Stimulated activated CD4-positive, alpha-beta T cell treated with anti-CD3 and anti-CD28 coated beads, Interleukin-1b, Interleukin-23, amount 100 ng/mL, for 48 hours (primary cell): ENCODE results near the gene PITX3.

Source experiments
- DNase-seq: peaks from one replicate; pipeline ENCODE4 v3.0.0-alpha.2; 2020

The PITX3 gene

DNA sequence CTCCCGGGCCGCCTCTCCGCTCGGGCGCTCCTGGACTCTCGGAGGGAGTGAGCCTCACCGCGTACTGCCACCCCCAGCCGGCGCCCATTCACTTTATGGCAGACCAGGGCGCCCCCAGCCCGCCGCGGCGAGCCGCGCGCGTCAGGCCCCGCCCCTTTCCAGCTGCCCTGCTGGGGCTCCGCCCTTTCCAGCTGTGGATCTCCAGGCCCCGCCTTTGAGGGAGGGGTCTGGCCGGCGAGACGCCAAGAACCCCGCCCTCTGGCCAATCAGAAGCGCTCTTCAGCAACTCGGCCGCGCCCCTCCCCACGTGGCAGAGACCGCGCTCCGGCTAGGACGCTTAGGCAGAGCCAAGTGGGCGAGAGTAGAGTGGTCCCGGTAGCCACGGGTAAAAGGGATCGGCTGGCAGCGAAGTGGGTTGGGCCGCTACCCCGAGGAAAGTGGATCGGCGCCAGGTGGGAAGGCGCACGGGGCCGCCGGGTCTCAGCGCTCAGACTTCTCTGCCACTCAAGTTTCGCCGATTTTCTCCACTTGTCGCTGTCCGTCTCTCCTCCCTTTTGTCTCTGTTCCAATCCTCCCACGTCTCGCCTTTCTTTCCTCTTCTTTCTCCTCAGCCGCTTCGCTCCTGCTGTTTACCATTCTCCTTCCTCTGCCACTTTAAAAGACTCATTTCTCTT, at the start of gene PITX3:
Gene PITX3, minus strand, starts transcription at position 69 of the 674 bp plus-strand sequence. CDS start 9,432 bp downstream, outside the sequence.
- peak; percentile 93 for DNase-seq

DNA sequence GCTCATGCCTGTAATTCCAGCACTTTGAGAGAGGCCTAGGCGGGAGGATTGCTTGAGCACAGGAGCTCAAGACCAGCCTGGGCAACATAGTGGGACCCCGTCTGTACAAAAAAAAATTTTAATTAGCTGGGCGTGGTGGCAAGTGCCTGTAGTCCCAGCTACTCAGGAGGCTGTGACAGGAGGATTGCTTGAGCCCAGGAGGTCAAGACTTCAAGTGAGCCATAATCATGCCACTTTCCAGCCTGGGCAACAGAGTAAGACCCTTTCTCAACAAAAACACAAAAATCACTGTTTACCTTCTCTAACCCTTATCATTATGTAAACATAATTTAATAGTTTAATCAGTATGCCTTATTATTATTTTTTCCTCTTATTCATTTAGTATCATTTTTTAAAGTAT, 48.5 kb upstream of the PITX3 start:
- no peak for DNase-seq

DNA sequence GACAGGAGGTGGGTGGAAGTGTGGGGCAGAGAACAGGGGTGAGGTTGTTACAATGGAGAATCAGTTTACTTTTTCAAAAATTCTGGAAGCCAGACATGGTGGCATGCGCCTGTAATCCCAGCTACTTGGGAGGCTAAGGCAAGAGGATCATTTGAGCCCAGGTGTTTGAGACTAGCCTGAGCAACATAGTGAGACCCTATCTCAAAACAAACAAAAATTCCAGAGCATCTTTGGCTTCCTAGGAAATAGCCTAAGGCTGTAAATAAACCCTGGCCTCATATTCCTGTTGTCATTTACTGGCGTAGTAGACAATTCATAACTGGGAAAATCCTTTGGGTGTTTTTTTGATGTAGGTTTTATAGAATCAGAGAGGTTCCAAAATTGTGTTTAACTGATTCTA, 48.0 kb upstream of the PITX3 start:
- no peak for DNase-seq

DNA sequence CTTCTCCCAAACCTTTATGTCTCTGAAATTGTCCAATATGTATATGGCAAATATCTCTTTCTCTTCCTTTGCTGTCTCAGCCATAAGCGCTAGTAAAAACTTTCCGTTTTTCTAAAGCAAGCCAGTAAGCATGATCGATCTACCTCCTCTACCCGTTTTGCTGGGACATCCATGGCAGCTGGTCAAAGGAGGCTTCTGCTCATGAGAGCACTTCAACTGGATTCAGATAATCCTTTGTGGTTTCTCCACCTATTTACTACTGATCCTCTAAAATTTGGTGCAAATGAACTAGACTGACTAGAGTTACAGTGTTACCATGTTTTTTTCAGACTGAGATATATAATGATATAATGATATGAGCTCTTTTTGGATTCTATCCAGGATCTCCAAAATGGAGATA, 46.7 kb upstream of the PITX3 start:
- DNase-seq: no peak

DNA sequence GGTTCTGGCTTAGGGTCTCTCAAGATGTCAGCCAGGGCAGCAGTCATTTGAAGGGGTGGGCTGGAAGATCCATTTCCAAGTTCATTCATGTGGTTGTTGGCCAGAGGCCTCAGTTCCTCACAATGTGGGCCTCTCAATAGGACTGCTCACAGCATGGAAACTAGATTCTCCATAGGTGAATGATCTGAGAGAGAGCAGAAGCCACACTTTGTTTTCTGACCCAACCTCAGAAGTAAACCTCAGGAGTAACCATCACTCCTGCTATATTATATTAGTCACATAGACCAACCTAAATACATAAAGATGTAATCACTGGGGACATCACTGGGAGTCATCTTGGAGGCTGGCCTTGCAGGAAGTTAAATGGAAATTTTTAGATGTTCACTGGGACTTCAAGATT, 46.2 kb upstream of the PITX3 start:
- DNase-seq: no peak

DNA sequence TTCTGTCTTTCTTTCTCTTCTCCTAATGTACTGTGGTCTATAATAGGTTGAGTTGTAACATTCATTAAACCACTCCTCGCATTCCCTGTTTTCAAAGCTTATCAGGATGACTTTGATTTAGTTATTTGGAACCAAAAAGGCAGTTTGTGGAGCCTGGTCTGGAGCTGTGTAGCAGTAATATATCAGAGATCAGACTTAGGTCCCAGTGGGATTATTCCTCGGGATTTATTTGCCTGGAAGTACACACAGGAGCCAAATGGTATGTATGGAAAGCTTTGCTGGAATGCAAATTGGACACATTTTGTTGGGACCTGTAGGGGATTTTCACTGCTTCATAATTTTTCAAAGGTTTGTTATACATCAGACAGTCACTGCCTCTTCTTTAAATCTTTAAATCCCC, 44.9 kb upstream of the PITX3 start:
- no peak for DNase-seq

DNA sequence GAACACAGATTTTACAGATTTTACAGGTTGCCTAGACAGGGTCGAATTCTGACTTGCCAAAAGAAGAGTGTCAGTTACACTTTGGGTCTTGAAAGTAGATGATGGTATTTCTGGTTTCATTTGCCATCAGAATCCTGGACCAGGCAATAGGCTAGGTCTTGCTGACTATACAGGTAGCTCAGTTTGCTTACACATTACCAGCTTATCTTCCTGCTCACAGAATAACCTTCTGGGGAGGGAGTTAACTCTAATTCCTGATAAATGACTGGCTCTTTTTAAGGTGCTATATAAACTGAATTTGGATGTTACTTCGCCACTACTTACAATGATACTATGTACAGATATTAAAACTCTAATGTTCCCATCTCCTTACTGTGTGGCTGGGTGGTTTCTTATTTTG, 43.8 kb upstream of the PITX3 start:
- no peak for DNase-seq

DNA sequence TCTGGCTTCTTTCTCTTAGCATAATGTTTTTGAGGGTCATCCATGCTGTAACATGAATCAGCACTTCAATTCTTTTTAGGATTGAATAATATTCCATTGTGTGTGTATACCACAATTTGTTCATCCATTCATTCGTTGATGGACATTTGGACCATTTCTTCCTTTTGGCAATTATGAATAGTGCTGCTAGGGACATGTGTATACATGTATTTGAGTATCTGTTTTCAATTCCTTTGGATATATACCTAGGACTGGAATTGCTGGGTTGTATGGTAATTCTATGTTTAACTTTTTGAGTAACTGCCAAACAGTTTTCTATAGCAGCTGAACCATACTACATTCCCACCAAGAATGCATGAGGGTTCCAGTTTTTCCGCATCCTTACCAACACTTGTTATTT, 43.2 kb upstream of the PITX3 start:
- DNase-seq: no peak

DNA sequence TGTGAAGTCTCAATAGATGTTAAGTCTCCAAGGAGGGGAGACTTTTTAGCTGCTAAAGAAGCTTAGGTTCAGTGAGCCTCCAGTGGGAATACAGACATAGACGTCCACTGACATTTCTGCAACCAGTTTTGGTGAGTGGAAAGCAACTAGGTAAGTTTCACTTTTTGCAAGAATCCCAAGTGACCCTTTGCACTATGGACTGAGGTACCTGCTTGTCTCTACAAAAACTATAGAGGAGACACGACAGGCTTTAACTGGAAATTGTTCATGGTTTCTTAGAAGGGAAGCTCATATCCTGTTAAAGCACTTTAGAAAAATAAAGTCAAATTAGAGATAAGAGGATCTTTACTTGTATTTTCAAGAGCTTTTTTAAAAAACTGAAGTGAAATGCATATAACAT, 42.6 kb upstream of the PITX3 start:
- DNase-seq: no peak

DNA sequence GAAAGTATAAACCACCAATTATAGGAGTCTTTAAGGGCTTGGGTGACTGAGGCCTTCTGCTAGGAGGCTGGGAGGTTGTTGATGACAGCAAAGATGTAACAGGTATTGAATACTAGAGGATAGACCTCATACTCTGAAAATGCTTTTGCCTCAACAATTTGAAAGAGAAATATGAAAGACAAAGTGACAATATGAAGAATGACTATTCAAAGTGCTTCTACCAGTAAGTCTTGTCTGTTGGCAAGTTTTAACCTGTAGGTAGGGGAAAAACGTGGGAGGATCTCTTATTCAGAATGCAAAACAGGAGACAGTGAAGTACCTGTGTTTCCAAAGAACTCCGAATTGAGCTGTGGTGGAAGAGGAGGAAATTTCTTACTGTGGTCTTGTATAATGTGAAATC, 42.2 kb upstream of the PITX3 start:
- no peak for DNase-seq

DNA sequence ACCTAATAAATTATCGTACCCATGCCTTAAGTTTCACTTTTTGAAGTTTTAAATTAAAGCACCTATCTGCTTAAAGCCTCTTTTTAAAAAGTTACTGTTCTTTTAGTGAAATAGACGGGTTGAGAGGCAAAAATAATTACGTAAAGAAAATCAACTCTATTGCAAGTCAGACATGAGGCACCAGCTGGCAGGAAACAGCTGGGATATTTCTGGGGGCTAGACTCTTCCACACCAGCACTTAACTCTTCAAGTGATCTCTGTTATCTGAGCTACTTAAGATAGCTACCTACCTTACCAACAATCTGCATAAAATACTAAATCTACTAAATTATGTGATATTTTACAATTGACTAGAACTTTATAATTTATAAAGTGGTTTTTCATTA, 39.8 kb upstream of the PITX3 start:
- no peak for DNase-seq

DNA sequence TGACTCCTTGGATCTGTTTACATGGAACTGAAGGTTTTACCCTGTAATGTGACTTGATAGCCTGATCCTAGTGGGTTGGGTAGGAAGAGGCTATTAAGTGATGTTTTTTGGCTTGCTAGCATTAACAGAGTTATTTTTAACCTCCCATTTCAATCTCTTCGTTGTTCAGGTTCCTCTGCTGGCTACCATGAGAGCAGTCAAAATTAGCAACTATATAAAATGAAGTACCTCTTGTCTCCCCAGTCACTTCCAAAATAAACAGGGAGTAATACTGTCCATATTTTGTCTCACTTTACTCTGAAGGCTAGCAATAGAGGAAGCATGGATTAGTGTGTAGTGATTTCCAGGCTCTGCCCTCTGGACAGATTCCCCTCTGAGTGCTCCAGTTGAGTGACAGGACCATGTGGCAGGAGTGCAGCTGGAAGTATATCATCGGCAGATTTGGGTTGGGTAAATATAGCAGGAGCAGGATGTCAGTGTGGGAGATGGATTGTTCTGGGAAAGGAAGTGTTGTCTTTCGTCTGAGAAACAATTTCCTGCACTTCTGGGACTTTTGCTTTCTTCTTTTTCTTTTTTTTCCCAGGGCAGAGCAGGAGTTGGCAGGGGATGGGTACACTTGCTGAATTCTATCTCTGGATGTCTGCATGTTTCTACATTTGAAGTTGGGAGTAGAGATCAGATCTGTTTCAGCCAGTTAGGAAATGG, 39.2 kb upstream of the PITX3 start:
- DNase-seq: no peak

DNA sequence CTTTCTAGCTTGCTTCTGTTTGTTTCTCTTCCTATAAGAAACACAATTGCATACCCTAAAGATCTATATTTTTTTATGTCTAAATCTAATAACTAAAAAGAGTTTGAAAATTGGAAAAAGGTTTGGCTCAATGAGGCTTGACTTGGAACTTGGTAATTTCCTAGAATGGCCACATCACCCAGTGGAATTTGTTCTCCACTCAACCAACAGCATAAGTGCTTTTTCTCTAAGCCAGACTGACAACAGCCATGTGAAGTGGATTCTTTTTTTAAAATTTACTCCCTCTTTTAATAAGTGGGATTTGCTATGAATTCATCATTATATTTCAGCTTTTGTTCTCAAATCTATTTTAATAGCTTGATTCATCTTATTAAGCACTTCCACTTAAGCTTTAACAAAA, 37.8 kb upstream of the PITX3 start:
- DNase-seq: no peak

DNA sequence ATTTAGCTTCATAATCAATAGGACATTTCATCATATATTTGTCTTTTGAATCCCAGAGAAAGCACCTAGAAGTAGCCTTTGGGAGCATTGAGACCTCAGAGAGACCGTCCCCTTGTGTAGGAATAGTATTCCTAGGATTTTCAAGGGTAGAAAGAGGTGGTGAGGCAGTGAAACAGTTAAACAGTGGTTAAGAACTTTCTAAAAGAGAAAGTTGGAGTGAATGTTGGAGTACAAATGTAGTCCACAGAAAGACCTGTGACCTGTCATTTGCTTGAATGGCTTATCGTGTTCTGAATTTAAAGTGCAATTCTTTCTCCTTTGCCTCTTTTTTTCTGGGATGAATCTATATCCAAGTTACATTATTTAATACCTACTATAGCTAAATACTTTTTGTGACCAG, 34.0 kb upstream of the PITX3 start:
- DNase-seq: no peak

DNA sequence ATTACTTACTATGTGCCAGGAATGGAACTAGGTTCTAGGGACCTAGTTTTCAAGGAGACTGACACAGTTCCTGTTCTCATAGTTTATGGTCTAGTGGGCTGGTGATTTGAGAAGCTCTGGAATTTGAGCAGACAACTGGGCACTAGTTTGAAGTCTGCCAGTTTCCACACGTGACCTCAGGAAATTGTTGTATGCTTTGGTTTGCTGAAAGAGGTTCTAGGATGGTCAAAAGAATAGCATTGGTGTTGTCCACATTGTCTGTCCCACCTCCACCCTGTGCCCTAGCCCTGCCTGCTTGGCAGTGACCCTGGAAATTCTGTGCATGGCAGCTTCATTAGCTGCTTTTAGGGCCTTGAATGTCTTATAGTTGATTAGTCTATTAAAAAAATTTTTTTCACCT, 32.8 kb upstream of the PITX3 start:
- no peak for DNase-seq

DNA sequence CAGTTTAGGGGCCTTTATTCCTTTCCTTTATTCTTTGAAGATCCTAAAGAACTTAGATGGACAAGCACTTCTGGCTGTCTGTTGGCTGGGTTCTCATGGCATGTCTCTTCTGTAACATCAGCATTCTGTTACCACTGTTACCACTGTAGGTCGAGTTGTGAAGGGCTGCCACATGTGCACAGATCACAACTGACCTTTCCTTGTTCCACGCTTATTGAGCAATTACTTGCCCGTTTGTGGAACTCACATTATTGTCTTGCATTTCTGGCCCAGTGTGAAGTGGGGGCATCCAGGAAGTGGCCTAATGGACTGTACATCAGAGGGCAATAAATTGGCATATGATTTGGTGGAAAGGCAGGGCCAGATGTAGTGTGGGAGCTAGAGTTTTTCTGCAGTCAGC, 27.7 kb upstream of the PITX3 start:
- DNase-seq: no peak

DNA sequence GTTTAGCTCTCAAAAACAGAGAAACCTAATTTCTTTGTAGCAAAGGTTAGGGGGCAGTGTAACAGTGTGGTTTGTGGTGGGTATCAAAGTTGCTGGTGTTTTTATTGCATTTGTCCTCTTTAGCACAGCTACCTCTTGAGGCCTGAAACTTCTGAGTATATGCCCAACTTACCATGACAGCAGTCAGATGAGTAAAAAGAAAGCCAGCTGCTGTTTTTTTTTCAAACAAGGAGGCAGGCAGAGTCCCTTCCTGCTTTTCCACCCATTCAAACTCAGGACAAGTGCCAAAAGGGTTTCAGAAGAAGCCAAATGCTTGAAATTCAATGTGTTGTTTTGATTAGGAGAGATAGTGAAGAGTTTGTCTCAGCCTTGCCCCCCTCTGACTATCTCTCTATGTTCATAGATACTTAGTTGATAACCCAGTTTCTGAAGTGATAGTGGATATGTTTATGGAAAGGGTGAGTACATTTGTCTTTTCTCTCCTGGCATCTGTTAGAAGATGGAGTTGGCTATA, 27.1 kb upstream of the PITX3 start:
- no peak for DNase-seq

DNA sequence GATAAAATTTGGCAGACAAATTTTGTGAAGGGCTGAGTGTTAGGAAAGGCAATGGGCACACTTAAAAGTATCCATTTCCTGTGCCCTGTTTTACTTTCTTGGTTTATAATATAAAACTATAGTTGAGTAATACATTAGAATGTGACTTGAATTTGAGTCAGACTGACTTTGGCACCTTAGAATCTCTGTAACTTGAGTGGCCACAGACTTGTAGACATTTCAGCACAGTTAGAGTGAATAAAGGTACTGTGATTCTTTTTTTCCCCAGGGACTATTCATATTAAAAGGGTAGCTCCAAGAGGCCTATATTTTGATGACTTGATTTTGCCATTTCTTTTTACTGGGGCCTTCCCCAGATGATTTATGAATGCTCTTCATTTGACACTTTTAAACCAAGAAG, 26.4 kb upstream of the PITX3 start:
- DNase-seq: no peak

DNA sequence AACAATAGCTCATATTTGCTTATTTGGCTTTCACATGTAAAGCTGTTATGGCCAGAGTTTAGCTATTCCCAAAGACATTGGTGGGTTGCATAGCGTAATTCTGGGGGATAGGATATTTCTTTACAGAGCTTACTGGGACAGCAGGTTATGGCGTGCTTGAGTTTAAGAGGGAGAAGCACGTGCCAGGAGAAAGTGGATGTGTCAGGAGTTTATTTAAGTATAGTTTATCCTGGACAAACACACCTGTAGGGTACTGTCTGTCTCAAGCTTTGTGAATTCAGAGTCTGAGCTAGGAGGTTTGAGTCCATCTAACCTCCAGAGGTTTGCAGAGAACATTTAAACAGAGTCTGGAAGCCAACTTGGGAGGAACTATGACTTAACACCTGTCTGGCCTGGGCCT, 25.4 kb upstream of the PITX3 start:
- no peak for DNase-seq

DNA sequence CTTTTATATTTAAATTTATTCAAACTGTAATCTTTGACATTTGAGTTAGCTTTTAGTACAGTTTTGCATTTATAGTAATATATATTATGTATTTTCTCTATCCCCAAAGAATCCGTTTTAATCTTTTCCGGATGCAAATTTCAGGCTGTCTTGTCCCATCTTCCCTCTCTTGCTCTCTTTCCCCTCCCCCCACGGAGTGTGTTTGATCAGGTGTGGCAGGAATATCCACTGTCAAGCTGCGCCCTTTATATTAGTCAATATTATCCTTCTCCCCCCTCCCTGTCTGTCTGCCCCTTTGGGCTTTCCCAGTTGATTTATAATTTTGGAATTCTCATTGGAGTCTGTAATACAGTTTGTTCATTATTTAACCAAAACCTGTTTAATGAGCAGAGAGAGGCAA, 23.1 kb upstream of the PITX3 start:
- no peak for DNase-seq

DNA sequence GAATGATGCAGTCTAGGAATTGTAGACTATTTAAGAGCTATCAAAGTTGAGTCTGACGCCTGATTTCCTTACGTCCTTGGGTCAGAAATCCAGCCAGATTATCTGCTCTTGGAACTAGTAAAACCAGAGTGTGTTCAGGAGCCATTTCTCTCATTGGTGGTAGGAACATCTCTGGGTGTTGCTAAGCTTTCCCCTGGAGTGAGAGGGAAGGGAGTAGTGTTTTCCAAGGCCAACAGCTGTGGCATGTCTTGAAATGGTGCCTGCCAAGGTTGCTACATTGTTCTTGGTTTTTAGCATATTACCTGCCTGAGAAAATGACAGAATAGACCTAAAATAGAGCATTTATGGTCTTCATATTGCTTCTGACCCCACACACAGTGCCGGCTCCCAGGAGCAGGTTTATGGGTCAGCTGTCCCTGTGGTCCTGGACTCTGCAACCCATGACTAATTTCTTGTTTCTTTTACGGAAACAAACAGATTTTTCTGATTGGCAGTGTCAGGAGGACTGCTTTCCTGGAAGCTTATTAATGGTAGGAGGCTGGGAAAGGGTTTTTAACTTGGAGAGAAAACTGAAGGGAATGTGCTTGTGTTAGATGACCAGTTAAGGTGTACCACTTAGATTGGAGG, 21.5 kb upstream of the PITX3 start:
- no peak for DNase-seq

DNA sequence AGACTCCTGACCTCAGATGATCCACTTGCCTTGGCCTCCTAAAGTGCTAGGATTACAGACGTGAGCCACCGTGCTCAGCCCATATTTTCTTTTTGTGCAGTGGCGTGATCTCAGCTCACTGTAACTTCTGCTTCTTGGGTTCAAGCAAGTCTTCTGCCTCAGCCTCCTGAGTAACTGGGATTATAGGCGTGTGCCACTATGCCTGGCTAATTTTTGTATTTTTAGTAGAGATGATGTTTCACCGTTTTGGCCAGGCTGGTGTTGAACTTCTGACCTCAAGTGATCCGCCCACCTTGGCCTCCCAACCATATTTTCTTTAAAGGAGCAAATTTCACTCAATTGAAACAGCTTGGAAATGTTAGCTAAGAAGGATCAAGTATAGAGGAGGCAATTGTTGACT, 20.5 kb upstream of the PITX3 start:
- DNase-seq: no peak

DNA sequence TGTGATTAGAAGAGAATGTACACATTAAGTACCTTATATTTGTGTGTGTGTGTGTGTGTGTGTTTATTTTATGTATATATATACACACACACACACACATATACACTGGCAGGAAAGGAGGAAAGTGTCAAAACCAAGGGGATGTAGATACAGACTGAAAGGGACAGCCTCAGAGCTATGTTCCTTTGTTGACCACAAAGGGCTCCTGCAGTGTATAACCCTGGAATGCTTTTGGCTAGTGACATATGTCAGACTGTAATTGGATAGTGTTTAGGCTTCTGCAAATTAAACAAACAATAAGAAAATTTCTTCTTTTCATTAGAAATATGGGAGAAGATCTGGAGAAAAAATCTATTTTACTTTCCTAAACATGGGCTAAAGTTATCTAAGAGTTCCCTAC, 19.9 kb upstream of the PITX3 start:
- no peak for DNase-seq

DNA sequence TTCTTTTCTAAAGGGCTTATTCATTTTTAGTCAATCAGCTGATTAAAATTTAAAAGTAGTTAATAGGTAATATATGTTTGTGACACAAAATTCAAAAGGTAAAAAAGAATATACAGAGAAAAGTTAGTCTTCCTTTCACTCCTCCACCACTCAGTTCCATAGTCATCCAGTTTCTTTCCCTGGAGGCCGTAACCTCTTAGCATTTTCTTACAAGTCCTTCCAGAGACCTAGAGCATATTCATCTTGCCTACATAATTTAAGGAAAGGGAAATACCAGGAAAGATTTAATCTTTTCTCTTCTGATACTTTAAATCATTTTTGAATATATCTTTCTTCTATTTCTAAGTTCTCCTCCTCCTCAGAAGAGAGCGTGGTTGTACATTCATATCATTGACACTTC, 14.1 kb upstream of the PITX3 start:
- DNase-seq: no peak
